Right lobe of liver (tissue), 4 donors: Measurements from ENCODE around the gene HDAC9.

Experiments used
- CTCF ChIP-seq, 4 donors: fragments of 200-600 bp in 3 of 4; fragments of 450-650 bp in 1 of 4; IDR thresholded peaks; one replicate each; pipeline versions ENCODE4 v1.5.1 to v1.8.0; 2016 to 2022; ENCODE audit warnings: antibody characterized with exemption in 4 of 4, mild to moderate bottlenecking in 2 of 4
- POLR2A ChIP-seq: fragments of 450-650 bp; IDR thresholded peaks from one replicate; pipeline ENCODE4 v1.6.1; 2017; ENCODE audit warnings: antibody characterized with exemption, mild to moderate bottlenecking
- donor health status: DM: no; HTN: no; CAD: no.
- donor health status: DM: no; HTN: no; CAD: no.
- donor health status: DM: no; HTN: yes; CAD: no.

GRCh38 chr7:18762189-18762588 is 266.6 kb downstream of the HDAC9 start:
- TF ChIP-seq CTCF (IDR thresholded peaks at IDR 0.05) (no peak), POLR2A (no peak)
